Mesenteric fat pad (tissue), 1 donor: ENCODE data around the gene CBX3. TPM values are rescaled to one million over a fixed set of nuclear protein-coding genes. Genes with fewer than 3 reads are reported as not detected.
A peak's percentile ranks its signal among the peaks of the same experiment; 100 is the strongest.
"Not testable (repeated sequence)": the region's sequence is repeated elsewhere in the genome, so short reads cannot be mapped to it uniquely, and the experiment has no call there.

Experiments
- DNase-seq: peaks from one replicate; pipeline ENCODE4 v3.0.0-alpha.2; 2020; ENCODE audit warnings: low spot score
- total RNA-seq: library from RNA; stranded (reverse); fragmentation: NEBNext Ultra II Directional; extraction: Animal tissue kit (Norgen Biotek cat#: 25700); gene quantifications from one replicate; pipeline ENCODE4 v1.2.1, GENCODE V29; 2021
- donor health status: DM: yes; HTN: yes; CAD: no.

CBX3 gene
- total RNA-seq, 1 donor from 2014 or later = 102 TPM

DNA sequence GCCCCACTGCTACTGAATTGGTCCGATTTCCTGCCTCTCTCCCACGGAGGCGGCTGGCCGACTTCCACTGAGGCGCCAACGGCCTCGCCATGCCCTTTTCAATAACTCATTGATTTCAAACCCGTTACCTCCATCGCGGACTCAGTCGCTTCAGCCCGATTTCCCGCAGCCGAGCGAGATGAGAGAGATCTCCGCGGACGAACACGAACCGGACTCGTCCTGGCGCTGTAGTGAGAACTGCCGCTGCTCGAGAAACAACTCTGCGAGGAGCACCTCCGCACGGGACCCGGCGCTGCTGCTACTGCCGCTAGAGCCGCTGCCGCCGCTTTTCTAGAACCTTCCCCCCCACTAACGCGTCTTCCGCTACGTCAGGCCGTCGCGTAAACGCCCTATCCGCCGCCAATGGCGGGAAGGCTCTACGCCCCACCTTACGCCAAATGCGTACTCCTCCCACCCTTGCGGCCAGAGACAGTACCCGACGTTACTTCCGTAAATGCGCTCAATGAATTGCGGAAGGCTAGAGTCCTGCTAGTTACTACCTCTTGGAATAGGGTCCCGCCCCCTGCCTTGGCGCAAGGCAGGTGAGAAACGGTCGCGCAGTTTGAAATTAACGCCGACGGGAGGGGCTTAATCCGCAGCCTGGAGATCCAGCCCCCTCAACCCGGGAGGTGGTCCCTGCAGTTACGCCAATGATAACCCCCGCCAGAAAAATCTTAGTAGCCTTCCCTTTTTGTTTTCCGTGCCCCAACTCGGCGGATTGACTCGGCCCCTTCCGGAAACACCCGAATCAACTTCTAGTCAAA lies 900 bp upstream of the CBX3 start, which contains the start of gene HNRNPA2B1:
HNRNPA2B1 (minus strand) TSS at position 303 of the 803 bp plus-strand sequence; CDS start at position 134, 169 bp downstream.
- DNase-seq = peak; percentile 99

DNA sequence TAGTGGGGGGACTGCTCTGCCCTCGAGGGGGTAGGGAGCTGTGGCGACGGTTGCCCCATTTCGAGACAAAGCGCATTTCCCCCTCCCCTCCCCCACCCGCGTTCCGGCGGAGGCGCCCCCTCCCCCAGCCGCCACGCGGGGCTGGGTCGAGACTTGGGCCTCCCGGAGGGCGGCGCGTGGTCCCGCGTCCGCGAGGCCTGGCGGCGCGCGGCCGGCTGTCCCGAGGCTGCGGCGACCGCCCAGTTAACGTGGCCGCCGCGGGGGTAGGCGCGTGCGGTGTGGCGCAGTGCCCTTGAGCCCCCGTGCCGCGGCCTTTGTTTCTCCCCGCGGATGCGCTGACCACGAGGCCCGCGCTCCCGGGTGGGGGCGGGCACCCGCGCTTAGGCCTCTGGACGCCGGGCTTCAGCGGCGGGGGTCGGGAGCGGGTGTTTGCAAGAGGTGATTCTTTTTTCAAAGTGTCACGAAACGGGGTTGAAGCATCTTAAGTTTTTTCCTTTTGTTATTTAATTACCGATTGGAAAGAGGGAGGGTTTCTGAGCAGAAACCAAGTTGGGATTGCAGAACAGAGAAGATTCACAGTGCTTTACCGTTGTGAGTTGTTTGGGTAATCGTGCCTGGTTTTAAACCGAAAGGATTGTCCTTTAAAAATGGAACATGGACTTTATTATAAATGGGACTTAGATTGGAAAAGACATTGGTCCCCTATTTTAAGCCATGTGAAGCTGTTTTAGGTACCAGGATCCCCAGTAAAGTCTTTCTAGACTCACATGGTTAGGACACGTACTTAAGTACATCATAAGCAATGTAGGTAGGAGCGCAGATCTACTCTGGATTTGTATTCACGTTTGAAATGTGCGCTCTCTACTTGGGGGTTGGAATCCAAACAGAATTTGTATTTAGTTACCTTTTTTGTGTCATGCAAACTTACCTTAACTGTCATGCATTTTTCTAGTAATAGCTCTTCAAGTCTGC lies 760 bp downstream of the CBX3 start:
- peak; percentile 91 for DNase-seq

DNA sequence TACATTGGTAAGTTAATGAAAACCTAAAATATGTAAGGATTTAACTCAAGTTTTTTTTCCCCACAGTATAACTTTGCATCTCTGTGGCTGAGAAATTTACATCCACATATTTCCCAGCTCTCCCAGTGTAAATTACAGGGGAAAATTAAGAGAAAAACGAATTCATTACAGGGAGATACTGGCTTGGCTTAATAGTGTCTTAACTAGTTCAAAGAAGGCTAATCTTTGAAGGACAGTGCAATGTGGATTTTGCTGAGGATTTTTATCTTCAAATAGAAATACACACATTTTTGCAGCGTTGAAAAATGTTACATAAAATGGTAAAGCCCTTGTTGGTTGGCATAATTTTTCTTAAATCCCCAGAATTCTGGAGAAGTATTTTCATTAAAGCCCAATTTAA lies 1.5 kb downstream of the CBX3 start:
- no peak for DNase-seq

DNA sequence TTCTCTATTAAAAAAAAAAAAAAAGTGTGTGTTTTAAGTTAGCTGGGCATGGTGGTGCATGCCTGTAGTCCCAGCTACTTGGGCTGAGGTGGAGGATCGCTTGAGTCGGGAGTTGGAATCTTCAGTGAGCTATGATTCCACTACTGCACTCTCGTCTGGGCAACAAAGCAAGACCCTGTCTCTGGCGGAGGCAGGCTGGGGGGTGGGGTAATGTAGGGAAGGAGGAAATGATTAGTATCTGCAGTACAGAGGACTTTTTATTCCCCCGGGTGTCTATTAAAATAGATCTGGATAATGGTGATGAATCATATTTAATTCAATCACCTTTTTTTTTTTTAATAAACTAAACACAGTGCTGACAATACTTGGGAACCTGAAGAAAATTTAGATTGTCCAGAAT lies 6.5 kb downstream of the CBX3 start:
- DNase-seq = no peak

DNA sequence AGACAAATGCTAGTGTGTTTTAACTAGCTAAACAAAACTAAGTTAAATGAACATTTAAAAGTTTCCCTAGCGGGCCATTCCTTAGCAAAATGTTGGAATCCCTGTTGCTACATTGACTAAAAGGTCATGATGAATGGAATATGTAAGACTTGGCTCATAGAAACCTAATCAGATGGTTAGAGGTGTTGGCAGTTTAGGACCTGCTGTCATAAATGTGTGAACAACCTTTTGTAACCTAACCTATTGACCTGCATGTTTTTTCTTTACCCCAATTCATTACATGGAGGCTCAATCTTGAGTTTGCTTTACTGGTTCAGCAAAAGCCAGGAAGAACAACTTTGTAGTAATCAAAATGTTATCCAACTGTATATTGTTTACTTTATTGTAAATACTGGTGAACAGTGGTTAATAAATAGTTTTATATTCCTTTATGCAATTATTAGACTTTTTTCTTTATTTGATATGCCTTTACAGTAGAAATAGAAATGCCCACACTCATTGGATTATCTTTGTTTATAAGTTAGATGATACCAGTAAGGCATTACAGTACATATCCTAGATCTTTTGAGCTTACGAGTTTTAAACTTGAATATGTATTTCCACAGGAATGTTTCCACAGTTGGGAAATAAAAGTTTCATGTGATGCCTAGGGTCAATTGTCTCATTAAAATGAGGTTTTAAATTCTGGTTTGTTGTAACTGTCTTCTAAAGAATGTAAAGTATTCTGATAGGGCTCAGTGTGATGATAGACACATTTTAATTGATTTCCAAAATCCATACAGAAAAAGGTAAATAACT lies 11.6 kb downstream of the CBX3 start:
- no peak for DNase-seq

DNA sequence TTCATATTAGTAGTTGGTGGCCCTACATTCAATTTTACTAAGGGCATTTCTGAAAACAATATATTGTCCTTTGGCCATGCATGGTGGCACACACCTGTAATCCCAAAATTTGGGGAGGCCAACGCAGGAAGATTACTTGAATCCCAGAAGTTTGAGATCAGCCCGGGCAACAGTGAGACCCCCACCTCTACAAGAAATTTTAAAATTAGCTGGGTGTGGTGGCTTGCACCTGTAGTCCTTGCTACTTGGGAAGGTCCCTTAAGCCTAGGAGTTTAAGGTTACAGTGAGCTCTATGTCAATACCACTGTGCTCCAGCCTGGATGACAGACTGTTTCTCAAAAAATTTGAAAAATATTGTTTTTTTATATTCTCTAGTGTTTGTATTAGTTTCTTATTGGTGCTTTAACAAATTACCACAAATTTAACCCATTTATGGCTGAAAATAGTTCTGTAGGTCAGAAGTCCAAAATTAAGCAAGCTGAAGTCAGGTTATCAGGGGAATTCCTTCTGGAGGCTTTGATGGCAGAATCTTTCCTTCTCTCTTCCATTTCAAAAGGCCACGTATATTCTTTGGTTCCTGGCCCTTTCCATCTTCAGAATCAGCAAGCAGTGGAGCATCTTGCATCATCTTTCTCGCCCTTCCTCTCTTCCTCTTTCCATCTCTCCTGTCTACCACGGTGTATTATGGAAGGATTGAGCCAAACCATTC lies 12.4 kb downstream of the CBX3 start:
- DNase-seq = no peak

DNA sequence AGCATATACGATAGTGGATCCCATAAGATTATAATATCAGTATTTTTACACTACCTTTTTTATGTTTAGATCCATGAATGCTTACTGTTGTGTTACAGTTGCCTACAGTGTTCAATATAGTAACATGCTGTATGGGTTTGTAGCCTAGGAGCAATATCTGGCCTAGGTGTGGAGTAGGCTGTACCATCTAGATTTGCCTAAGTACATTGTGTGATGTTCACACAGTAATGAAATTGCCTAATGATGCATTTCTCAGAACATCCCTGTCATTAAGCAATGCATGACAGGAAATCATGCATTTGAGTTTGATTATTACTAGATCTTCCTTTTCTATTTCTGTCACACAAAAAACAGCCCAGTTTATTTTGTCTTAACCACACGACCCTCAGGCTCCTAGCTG lies 14.5 kb downstream of the CBX3 start:
- DNase-seq = no peak

DNA sequence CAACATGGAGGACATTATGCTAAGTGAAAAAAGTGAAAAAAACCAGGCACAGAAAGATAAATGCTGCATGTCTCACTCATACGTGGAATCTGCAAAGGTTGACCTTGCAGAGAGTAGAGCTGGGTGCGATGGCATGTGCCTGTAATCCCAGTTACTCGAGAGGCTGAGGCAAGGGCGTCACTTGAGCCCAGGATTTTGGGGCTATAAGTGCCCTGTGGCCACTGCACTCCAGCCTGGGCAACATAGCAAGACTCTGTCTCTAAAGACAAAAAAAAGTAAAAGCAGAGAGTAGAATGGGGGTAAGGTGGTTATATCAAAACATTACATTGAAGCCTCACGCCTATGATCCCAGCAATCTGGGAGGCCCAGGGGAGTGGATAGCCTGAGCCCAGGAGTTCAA lies 22.8 kb downstream of the CBX3 start:
- DNase-seq = no peak

DNA sequence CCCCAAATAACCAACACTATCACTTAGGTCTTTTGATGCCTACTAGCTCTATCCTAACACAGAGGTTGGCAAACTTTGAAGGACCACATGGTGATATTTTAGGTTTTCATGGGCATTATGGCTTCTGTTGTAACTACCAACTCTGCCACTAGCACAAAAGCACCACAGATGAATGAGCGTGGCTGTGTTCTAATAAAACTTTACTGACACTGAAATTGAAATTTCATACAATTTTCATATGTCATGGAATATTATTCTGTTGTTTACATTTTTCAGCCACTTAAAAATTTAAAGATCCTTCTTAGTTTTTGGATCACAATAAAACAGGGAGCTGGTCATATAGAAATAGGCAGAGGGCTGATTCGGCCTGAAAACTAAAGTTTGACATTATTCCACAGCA lies 26.4 kb downstream of the CBX3 start:
- no peak for DNase-seq

DNA sequence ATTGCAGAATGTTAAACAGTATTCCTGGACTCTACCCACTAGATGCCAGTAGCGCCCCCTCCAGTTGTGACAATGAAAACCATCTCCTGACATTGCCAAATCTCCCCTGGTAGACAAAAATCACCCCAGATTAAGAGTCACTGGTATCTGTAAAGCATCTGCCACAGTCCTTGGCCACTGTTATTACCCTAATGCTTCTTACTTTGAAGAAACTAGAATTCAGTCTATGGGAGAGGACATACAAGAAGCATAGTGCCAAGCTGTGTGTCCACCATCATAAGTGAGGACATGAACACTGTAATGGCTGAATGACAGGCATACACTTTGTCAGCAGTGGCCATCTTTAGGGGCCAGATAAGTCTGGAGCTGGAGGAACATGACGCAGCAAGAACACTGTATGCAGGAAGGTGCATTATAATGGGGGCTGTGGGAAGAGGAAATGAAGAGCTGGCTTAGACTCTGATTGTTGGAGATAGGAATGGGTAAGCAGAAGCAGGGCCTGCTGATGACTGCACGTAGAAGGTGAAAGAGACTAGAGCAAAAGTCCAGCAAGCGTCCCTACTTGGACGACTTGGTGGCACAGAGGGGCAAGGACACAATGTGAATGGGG lies 32.5 kb downstream of the CBX3 start:
- no peak for DNase-seq

DNA sequence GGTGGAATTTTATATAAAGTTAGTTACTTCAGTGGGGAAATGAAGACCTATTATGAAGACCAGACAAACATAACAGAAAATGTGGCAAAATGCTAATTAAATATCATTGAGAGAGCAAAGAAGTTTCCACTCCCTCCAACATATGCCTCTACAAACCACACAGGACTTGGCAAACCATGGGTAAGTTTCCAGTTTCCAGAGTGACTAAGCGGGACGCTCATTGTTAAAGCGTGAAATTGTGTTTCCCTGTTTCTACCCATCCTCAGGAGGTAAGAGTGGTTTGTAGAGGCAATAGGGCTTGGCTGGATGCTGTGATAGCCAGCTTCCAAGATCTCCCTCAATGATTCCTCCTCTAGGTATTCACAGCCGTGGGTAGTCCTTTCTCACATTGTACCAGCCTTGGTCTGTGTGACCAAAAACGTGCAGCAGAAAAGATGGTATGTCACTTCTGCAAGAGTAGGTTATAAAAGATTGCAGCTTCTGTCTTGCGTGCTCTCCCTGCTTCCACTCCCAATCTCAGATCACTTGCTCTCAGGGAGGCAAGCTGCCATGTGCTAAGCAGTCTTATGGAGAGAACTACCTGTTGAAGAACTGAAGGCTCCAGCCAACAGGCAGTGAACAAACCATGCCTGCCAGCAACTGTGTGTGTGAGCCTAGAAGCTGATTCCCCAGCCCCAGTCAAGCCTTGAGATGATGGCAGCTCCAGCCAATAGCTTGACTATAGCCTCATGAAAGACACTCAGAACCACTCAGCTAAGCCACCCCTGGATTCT lies 35.7 kb downstream of the CBX3 start:
- no peak for DNase-seq

DNA sequence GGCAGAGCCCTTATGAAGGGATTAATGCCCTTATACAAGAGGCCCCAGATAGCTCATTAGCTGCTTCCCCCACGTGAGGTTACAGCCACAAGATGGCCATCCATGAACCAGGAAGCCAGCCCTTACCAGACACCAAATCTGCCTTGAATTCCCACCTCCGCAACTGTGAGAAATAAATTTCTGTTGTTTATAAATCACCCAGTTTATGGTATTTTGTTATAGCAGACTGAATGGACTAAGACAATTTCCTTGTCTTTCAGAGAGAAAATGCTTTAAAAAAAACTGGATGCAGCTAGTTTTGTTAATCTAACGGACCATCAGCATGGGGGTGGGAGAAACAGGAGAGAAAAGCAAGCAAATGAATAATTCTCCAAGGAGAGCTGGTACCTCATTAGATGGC lies 36.5 kb downstream of the CBX3 start:
- DNase-seq = no peak

DNA sequence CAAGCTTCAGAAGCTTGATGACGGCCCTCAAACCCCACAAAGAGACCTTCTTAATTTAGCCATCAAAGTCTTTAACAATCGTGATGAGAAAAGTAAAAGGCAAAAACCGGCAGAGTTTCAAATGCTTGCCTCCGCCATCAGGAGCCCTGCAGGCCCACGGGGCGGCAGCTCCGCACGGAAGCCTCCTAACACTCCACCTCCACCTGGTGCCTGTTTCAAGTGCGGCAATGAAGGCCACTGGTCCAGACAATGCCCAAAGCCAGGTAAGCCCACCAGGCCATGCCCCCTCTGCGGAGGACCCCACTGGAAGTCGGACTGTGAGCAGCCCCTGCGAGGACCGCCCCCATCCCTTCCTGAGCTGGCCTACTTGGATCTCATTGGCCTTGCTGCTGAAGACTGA lies 43.6 kb downstream of the CBX3 start:
- no peak for DNase-seq

DNA sequence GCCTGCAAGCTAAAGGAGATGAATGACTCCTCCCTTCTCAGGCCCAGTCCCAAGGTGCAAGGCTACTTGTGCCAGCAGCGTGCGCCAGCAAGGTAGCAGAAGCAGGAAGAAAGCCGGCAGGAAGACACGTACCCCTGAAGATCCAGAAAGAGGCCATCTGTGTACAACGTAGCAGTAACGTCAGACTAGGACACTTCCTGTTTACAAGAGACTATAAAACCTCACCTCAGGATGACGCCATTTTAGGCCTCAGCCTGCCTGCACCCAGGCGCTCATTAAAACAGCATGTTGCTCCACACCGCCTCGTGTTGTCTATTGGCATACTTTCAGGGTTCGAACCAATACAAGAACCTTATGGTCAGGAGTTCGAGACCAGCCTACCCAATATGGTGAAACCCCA lies 48.7 kb downstream of the CBX3 start:
- no peak for DNase-seq

DNA sequence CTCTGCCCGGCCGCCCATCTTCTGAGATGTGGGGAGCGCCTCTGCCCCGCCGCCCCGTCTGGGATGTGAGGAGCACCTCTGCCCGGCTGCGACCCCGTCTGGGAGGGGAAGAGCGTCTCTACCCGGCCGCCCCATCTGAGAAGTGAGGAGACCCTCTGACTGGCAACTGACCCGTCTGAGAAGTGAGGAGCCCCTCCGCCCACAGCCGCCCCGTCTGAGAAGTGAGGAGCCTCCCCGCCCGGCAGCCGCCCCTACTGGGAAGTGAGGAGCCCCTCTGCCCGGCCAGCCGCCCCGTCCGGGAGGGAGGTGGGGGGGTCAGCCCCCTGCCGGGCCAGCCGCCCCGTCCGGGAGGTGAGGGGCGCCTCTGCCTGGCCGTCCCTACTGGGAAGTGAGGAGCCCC lies 60.3 kb downstream of the CBX3 start:
- not testable (repeated sequence) for DNase-seq
